ENCODE data around the gene HIRIP3. TPM values are rescaled to one million over a fixed set of nuclear protein-coding genes. Genes with fewer than 3 reads are reported as not detected.

HIRIP3 gene
- total and polyA plus RNA-seq, 2 of the 4 experiments (the other 2 are of a cell fraction), result 5.0 to 10.5 TPM

GRCh38 chr16:29963021-29963743, 32.2 kb downstream of the HIRIP3 start:
- peak overlapping the region; percentile 97 for H2AFZ ChIP-seq (replicated peaks; ENCODE audit: low read length, poor library complexity)

More at GRCh38 chr16:29963021-29963743, 32.2 kb downstream of the HIRIP3 start:
- no peak overlapping the region for H2BK20ac ChIP-seq (ENCODE audit: low read depth, low read length)
- ATAC-seq (ENCODE audit: low read depth) (no peak), DNase-seq (no peak)
- TF ChIP-seq SMC3 (IDR thresholded peaks at IDR 0.05; ENCODE audit: low read depth, low read length), result no peak
- no peak for TF ChIP-seq RFX5 (IDR thresholded peaks at IDR 0.05; ENCODE audit: low read depth, low read length)
- no peak for TF ChIP-seq MAFK (IDR thresholded peaks at IDR 0.05; ENCODE audit: low read depth, low read length)
- ChIA-PET POLR2A (ENCODE audit: unreplicated experiment) (interaction anchor here (0.6 to 2.0 kb wide), 4 partner anchors 10 to 115 kb away, joined by 3 to 6 read pairs (median 5); partner anchors contain the start of genes SEZ6L2 and TAOK2), CTCF (no interaction called here)
- peaks cover 8% of the 10 kb centered on the region for H3K4me1 ChIP-seq (ENCODE audit: control insufficient read depth, insufficient read depth, low read length)
- WGBS, 2 experiments (ENCODE audit: extremely low coverage in 2 of 2, insufficient read length in 1 of 2), result 94% methylated on average over 3 of the region's 14 CpGs; no CpG with 5 or more reads in 1 of the 2 experiments
- H4K5ac ChIP-seq (ENCODE audit: low read depth, low read length), result peak overlapping the region; percentile 95
- H3K4ac ChIP-seq (ENCODE audit: low read depth, low read length), result peak overlapping the region; percentile 80
- no TSS peak for BruUV-seq (replicated peaks)
- peak overlapping the region; percentile 76 for H2BK5ac ChIP-seq (ENCODE audit: low read depth, low read length, poor library complexity, severe bottlenecking)
- H3K56ac ChIP-seq (ENCODE audit: extremely low read depth, insufficient read depth, low read length), result 0 out of 2 replicates have a peak overlapping the region, but pooled peaks have one; percentile 92
- peak overlapping the region; percentile 94 for H3K9ac ChIP-seq (ENCODE audit: low read depth, low read length)
- in situ Hi-C loops (cut with MboI; ENCODE audit: low sequenced_read_pairs) (no loop called here), dilution Hi-C loops (cut with HindIII; ENCODE audit: low sequenced_read_pairs, unreplicated experiment) (no loop called here), intact Hi-C loops (cut with micrococcal nuclease) (no loop called here)
- H3K27ac ChIP-seq (ENCODE audit: insufficient read depth, low read length), result peak overlapping the region; percentile 81
- H3K23ac ChIP-seq (ENCODE audit: low read depth, low read length), result peak overlapping the region; percentile 98
- H4K20me1 ChIP-seq (ENCODE audit: insufficient read depth, low read length), result no peaks in the 10 kb centered on the region
- peaks cover 5% of the 10 kb centered on the region; the same call in 1 of the 2 replicates for H3K9me1 ChIP-seq (ENCODE audit: insufficient read depth, low read length)
- H3K14ac ChIP-seq (replicated peaks; ENCODE audit: low read depth, low read length), result peak overlapping the region; percentile 95
- H3K27me3 ChIP-seq (ENCODE audit: control insufficient read depth, insufficient read depth, low read length), result no peaks in the 10 kb centered on the region
- no peak overlapping the region for H2BK120ac ChIP-seq (ENCODE audit: low read depth, low read length)
- no peak overlapping the region for H2BK15ac ChIP-seq (ENCODE audit: low read depth, low read length)
- peak overlapping the region; percentile 82 for H4K91ac ChIP-seq (ENCODE audit: insufficient read depth, low read depth, low read length)
- peaks cover 12 to 25% of the 10 kb centered on the region in 2 experiments; a peak in 3 of 4 replicates for H3K79me1 ChIP-seq (ENCODE audit: low read depth in 1 of 2, low read length in 2 of 2)
- no peak overlapping the region for H3K18ac ChIP-seq (ENCODE audit: low read depth, low read length)
- peak overlapping the region; percentile 78 to 88 for H4K8ac ChIP-seq (ENCODE audit: low read depth in 2 of 2, low read length in 2 of 2)
- peak overlapping the region; percentile 93 for H2AK5ac ChIP-seq (ENCODE audit: low read depth, low read length)
- H3K9me3 ChIP-seq (ENCODE audit: control insufficient read depth, insufficient read depth, low read length), result no peaks in the 10 kb centered on the region
- H3K4me2 ChIP-seq (ENCODE audit: low read depth, low read length), result peak overlapping the region; percentile 98
- H3K4me3 ChIP-seq (ENCODE audit: insufficient read depth, low read depth, low read length), result peak overlapping the region; percentile 55
- H2AK9ac ChIP-seq (replicated peaks; ENCODE audit: low read depth, low read length, poor library complexity), result peak overlapping the region; percentile 99
- peaks cover 9% of the 10 kb centered on the region for H3K36me3 ChIP-seq (ENCODE audit: control insufficient read depth, insufficient read depth, low read length)
